Peyer's patch (tissue), 4 donors: ENCODE measurements around the gene DNAJC15.

Experiments used
- POLR2A ChIP-seq, 2 donors: fragments of 450-650 bp; IDR thresholded peaks; one replicate each; pipeline ENCODE4 v1.5.1; 2017; ENCODE audit warnings: antibody characterized with exemption in 2 of 2, mild to moderate bottlenecking in 2 of 2, moderate library complexity in 2 of 2
- TF ChIP-seq, protein P1 (sequence below), 6 experiments: fragments of 450-650 bp in 4 of 6; fragments of 200-600 bp in 2 of 6; sonication (generic) in 1 of 6; IDR thresholded peaks; one replicate each; pipeline ENCODE4 v1.5.1; 2017 to 2019; ENCODE audit warnings: antibody characterized with exemption in 6 of 6, mild to moderate bottlenecking in 3 of 6, moderate library complexity in 1 of 6

DNA sequence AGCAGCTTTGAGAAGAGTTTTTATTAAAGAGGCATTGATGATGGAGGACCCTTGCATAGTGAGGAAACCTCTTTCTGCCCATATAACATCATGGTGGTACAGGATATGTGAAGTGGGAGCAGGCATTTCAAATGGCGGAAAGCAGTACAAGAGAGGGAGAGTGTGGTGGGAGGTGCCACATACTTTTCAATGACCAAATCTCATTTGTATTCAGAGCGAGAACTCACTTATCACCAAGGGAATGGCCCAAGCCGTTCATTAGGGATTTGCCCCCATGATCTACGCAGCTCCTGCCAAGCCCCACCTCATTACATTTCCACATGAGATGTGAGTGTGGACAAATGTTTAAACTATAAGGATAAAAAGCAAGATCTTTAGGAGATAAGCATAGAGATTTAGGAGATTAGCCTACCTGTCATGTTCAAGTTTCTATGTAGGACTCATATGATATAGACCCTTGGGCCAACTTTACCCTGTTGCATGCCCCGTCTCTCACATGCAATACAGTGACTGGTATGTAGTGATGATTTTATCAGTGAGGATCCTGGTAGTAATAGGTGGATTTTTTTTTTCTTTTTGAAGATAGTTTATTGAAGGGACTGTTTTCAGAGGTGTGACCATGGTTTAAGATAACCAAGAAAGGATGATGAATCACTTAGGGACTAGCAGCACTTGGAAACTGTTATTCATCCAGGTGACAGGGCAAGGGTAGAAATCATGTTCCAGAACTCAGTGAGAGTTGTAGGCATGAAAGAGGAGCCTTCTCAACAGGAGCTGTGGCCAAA, 38.3 kb downstream of the DNAJC15 start:
- TF ChIP-seq, protein P1, sequence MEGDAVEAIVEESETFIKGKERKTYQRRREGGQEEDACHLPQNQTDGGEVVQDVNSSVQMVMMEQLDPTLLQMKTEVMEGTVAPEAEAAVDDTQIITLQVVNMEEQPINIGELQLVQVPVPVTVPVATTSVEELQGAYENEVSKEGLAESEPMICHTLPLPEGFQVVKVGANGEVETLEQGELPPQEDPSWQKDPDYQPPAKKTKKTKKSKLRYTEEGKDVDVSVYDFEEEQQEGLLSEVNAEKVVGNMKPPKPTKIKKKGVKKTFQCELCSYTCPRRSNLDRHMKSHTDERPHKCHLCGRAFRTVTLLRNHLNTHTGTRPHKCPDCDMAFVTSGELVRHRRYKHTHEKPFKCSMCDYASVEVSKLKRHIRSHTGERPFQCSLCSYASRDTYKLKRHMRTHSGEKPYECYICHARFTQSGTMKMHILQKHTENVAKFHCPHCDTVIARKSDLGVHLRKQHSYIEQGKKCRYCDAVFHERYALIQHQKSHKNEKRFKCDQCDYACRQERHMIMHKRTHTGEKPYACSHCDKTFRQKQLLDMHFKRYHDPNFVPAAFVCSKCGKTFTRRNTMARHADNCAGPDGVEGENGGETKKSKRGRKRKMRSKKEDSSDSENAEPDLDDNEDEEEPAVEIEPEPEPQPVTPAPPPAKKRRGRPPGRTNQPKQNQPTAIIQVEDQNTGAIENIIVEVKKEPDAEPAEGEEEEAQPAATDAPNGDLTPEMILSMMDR (IDR thresholded peaks at IDR 0.05): no peak
- TF ChIP-seq POLR2A (IDR thresholded peaks at IDR 0.05): no peak
